Measurements from ENCODE around the gene LENG9. TPM values are rescaled to one million over a fixed set of nuclear protein-coding genes. Genes with fewer than 3 reads are reported as not detected.
"Not testable (repeated sequence)": the region's sequence is repeated elsewhere in the genome, so short reads cannot be mapped to it uniquely, and the experiment has no call there.

The LENG9 gene
- total RNA-seq, 1 donor from 2014 or later, result 0.75 TPM

- DNase-seq (ENCODE audit: low read depth), result no peak
- H3K36me3 ChIP-seq (ENCODE audit: control insufficient read depth, insufficient read depth, low read length), result no peaks in the 10 kb centered on the region
- peak overlapping the region; percentile 39 for H3K4me3 ChIP-seq (ENCODE audit: low read depth, low read length)
- TF ChIP-seq CTCF (IDR thresholded peaks at IDR 0.05; ENCODE audit: insufficient read depth, low read length, poor library complexity, severe bottlenecking), result no peak
- H3K27me3 ChIP-seq (ENCODE audit: control insufficient read depth, insufficient read depth, low read length), result peaks cover 17% of the 10 kb centered on the region
Observed at GRCh38 chr19:54470991-54471782, 7.6 kb upstream of the LENG9 start.

- no peaks in the 10 kb centered on the region for H3K36me3 ChIP-seq (ENCODE audit: control insufficient read depth, insufficient read depth, low read length)
- DNase-seq (ENCODE audit: low read depth), result no peak
- peaks cover 17% of the 10 kb centered on the region for H3K27me3 ChIP-seq (ENCODE audit: control insufficient read depth, insufficient read depth, low read length)
- TF ChIP-seq CTCF (IDR thresholded peaks at IDR 0.05; ENCODE audit: insufficient read depth, low read length, poor library complexity, severe bottlenecking), result no peak
- H3K4me3 ChIP-seq (ENCODE audit: low read depth, low read length), result no peak overlapping the region
Observed at GRCh38 chr19:54470276-54470887, 6.8 kb upstream of the LENG9 start.

- no peak for TF ChIP-seq CTCF (IDR thresholded peaks at IDR 0.05; ENCODE audit: insufficient read depth, low read length, poor library complexity, severe bottlenecking)
- H3K36me3 ChIP-seq (ENCODE audit: control insufficient read depth, insufficient read depth, low read length), result no peaks in the 10 kb centered on the region
- no peak for DNase-seq (ENCODE audit: low read depth)
- no peak overlapping the region for H3K4me3 ChIP-seq (ENCODE audit: low read depth, low read length)
- peaks cover 17% of the 10 kb centered on the region for H3K27me3 ChIP-seq (ENCODE audit: control insufficient read depth, insufficient read depth, low read length)
Observed at GRCh38 chr19:54469496-54469934, 5.9 kb upstream of the LENG9 start.

- H3K4me3 ChIP-seq (ENCODE audit: low read depth, low read length); H3K36me3 ChIP-seq (ENCODE audit: control insufficient read depth, insufficient read depth, low read length); DNase-seq (ENCODE audit: low read depth); H3K27me3 ChIP-seq (ENCODE audit: control insufficient read depth, insufficient read depth, low read length): not testable (repeated sequence)
Observed at GRCh38 chr19:54466110-54466480, 2.5 kb upstream of the LENG9 start.

GRCh38 chr19:54465426-54466109 lies 2.0 kb upstream of the LENG9 start:
- no peak for TF ChIP-seq CTCF (IDR thresholded peaks at IDR 0.05; ENCODE audit: insufficient read depth, low read length, poor library complexity, severe bottlenecking)
- peaks cover 1% of the 10 kb centered on the region for H3K36me3 ChIP-seq (ENCODE audit: control insufficient read depth, insufficient read depth, low read length)
- DNase-seq (ENCODE audit: low read depth), result no peak
- H3K27me3 ChIP-seq (ENCODE audit: control insufficient read depth, insufficient read depth, low read length), result peaks cover 4% of the 10 kb centered on the region
- H3K4me3 ChIP-seq (ENCODE audit: low read depth, low read length), result no peak overlapping the region
